ENCODE measurements around the gene CDX2. TPM values are rescaled to one million over a fixed set of nuclear protein-coding genes. Genes with fewer than 3 reads are reported as not detected.

CDX2 gene
- total RNA-seq, 4 donors from 2014 or later = 0.17 TPM; not detected in 3

DNA sequence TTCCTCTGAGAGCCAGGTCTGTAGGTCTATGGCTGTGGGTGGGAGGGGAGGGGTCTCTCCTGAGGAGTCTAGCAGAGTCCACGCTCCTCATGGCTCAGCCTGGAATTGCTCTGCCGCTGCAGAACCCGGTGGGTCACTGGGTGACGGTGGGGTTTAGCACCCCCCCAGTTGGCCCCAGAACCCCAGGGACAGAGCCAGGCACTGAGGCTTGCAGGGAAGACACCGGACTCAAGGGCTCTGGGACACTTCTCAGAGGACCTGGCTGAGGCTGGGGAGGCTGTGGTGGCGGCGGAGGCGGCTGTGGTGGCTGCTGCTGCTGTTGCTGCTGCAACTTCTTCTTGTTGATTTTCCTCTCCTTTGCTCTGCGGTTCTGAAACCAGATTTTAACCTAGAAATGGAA is 6.1 kb downstream of the CDX2 start:
- Histone ChIP-seq H3K27ac (replicated peaks in 1 of 4) (no peak overlapping the region), H3K9me3 (no peaks in the 10 kb centered on the region), H3K36me3 (no peaks in the 10 kb centered on the region), H3K4me3 (no peak overlapping the region), H3K4me1 (peaks cover 20 to 47% (median 36%) of the 10 kb centered on the region in 4 donors), H3K27me3 (peaks cover 0 to 98% (median 83%) of the 10 kb centered on the region in 4 donors)
- intact Hi-C loops (cut with DNase I) = no loop called here
- TF ChIP-seq CTCF (IDR thresholded peaks at IDR 0.05) (no peak), POLR2A (IDR thresholded peaks at IDR 0.05; ENCODE audit: low read depth) (no peak), EP300 (IDR thresholded peaks at IDR 0.05) (no peak), POLR2AphosphoS5 (IDR thresholded peaks at IDR 0.05) (no peak)
- no peak for DNase-seq (ENCODE audit: extremely low spot score)
- WGBS = 71% methylated on average over 9 of the region's 9 CpGs

DNA sequence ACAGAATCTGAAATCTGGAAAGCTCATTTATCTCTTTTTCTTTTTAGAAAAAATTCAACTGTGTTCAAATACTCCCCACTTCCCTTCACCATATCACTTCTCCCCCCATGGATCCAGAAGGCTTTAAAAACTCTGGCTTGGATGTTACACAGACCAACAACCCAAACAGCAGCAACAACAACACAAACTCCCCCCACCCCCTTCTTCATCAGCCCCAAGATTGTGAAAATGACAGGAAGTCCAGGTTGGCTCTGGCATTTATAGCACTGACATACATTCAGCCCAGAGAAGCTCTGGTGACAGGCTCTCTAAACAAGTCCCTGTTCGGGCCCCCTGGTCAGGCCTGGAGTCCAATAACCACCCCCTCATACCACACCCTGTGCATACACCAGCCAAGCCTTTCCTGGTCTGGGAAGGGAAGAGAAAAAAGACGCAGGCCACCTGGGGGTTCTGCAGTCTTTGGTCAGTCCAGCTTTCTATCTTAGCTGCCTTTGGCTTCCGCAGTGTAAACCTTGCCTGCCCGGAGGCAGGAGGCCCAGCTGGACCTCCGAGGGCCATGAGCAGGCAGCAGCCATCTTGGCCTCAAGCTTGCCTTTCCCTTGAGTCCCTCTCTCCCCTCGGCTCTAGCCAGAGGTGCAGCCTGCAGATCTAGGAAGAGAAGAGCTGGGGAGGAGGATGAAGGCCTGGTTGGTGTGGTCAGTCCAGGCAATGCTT is 6.8 kb downstream of the CDX2 start:
- TF ChIP-seq POLR2A (IDR thresholded peaks at IDR 0.05; ENCODE audit: low read depth) (no peak), POLR2AphosphoS5 (IDR thresholded peaks at IDR 0.05) (no peak), EP300 (IDR thresholded peaks at IDR 0.05) (no peak), CTCF (IDR thresholded peaks at IDR 0.05) (no peak)
- no peaks in the 10 kb centered on the region for H3K36me3 ChIP-seq
- H3K4me3 ChIP-seq = no peak overlapping the region
- WGBS = 57% methylated on average over 5 of the region's 6 CpGs
- H3K9me3 ChIP-seq = no peaks in the 10 kb centered on the region
- peaks cover 0 to 98% (median 80%) of the 10 kb centered on the region in 4 donors for H3K27me3 ChIP-seq
- peaks cover 20 to 40% (median 32%) of the 10 kb centered on the region in 4 donors for H3K4me1 ChIP-seq
- no peak for DNase-seq (ENCODE audit: extremely low spot score)
- intact Hi-C loops (cut with DNase I) = no loop called here
- no peak overlapping the region for H3K27ac ChIP-seq (replicated peaks in 1 of 4)

GRCh38 chr13:27961227-27962085 is 7.7 kb downstream of the CDX2 start:
- Histone ChIP-seq H3K4me1 (peaks cover 20 to 33% (median 25%) of the 10 kb centered on the region in 4 donors), H3K4me3 (peak overlapping the region; percentile 36 to 53 (median 42)), H3K27ac (replicated peaks in 1 of 4) (no peak overlapping the region), H3K36me3 (no peaks in the 10 kb centered on the region), H3K9me3 (no peaks in the 10 kb centered on the region), H3K27me3 (peaks cover 0 to 98% (median 76%) of the 10 kb centered on the region in 4 donors)
- intact Hi-C loops (cut with DNase I) = no loop called here
- 15% methylated on average over 18 of the region's 25 CpGs for WGBS
- TF ChIP-seq POLR2A (IDR thresholded peaks at IDR 0.05; ENCODE audit: low read depth) (no peak), EP300 (IDR thresholded peaks at IDR 0.05) (no peak), CTCF (IDR thresholded peaks at IDR 0.05) (no peak), POLR2AphosphoS5 (IDR thresholded peaks at IDR 0.05) (no peak)
- DNase-seq (ENCODE audit: extremely low spot score) = no peak

DNA sequence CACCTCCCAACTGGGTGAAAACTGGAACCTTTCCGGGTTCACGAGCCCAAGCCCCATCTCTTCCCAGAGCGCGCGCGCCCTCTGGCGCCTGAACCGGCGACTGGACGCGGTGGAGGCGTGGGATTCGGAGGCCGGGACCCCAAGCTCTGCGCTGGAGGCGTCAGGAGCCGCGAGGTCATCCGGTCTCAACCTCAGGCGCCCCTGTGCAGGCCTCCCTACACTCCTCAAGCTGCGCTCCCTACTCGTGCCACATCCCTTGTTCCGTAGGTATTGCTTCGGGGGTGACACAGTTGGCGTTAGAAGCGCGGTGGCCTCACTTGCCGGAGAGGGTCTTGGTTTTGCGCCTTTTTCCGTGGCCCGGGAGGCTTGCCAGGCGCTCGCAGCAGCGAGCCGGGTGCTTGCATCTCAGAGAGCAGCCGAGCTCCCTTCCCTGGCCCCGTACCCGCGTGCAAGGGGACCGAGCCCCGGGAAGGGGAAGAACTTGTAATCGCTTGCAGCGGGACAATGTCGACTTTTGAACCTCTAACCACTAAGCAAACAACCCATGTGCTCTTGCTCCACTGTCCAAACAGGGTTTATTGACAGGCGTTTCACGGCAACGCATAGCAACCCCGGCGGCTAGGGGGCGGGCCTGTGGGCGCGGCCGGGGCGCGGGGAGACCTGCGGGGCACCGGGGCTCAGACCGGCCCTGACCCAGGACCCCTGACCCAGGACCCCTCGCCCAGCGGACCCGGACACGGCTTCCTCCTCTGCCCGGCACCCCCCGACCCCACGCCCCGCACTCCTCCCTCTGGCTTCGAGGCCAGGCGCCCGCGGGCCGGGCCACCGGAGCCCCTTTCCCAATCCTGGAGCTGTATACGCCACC is 8.5 kb downstream of the CDX2 start:
- intact Hi-C loops (cut with DNase I) = no loop called here
- peaks cover 0 to 98% (median 75%) of the 10 kb centered on the region in 4 donors for H3K27me3 ChIP-seq
- no peaks in the 10 kb centered on the region for H3K9me3 ChIP-seq
- TF ChIP-seq POLR2AphosphoS5 (IDR thresholded peaks at IDR 0.05) (no peak), CTCF (IDR thresholded peaks at IDR 0.05) (peak in 1 of 3 experiments; percentile 31)
- 1% methylated on average over 18 of the region's 73 CpGs for WGBS
- peaks cover 18 to 25% (median 19%) of the 10 kb centered on the region in 4 donors for H3K4me1 ChIP-seq
- peak overlapping the region; percentile 36 to 53 (median 42) for H3K4me3 ChIP-seq
- H3K27ac ChIP-seq (replicated peaks in 1 of 4) = no peak overlapping the region
- H3K36me3 ChIP-seq = no peaks in the 10 kb centered on the region
- no peak for DNase-seq (ENCODE audit: extremely low spot score)

Data from esophagus muscularis mucosa (tissue), 4 donors.